ENCODE data around the gene CAMSAP2.

CAMSAP2 gene

DNA sequence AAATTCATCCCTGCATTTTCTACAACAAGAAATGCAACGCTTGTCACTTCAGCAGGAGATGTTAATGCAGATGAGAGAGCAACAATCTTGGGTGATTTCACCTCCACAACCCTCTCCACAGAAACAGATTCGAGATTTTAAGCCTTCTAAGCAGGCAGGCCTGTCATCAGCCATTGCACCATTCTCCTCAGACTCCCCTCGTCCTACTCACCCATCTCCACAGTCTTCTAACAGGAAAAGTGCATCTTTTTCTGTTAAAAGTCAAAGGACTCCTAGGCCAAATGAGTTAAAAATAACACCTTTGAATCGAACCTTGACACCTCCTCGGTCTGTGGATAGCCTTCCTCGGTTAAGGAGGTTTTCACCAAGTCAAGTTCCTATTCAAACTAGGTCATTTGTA lies 110.7 kb downstream of the CAMSAP2 start:
- DNase-seq (ENCODE audit: low spot score) = no peak

DNA sequence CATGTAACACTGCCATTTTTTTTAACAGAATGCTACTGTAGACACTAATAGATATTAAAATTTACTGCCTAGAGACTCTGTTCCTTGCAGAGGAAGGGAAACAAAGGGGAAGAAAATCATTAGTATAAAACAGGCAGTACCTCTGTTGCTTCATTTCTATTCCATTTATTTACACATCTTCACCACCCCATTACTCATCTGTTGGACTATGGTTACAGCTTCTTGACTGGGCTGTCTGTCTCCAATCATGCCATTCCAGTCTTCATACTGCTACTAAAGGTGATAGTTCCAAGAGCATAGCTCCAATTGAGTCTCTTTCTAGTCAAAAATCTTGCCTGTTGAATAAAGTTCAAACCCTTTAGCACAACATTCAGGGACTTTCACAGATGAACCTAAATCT lies 111.9 kb downstream of the CAMSAP2 start:
- DNase-seq (ENCODE audit: low spot score) = no peak

DNA sequence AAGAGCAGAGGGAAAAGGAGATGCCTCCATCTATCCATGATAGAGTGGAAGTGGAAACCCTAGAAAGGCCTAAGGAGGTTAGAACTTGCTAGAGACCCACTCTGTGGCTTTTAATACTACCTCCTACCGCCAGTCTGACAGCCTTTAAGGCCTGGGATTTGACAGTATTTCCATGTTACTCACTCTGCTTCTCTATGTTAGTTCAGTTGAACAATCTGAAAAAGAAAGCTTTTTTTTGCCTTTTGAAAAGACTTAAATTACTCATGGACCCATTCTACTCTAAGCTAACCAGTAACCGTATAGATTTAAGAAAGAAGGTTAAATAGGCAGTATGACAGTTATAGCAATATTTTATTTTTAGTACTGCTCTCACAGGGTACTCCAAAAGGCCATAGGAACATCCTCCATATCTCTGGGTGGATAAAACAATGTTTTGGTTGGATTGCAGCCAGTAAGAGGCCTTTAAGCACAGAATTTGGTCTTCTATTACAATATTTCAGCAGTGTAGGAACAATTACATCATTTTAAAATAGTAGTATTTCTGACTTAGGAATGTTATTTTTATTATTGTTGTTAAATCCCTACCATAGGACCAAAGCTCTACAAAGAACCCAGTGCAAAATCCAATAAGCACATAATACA lies 118.1 kb downstream of the CAMSAP2 start:
- DNase-seq (ENCODE audit: low spot score) = no peak

DNA sequence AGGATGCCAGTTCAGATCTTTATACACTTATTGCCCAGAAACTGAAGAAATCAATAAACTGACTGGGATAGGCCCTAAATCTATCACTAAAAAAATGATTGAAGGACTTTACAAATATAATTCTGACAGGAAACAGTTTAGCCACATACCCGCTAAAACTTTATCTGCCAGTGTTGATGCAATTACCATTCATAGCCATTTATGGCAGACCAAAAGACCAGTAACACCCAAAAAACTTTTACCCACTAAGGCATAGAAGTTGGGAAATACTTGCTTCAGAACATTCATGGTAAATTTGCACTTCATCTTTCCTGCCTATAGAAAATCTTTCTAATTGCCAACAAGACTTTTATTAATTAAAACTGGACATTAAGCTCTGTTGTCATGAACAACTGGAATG lies 119.1 kb downstream of the CAMSAP2 start:
- no peak for DNase-seq (ENCODE audit: low spot score)

DNA sequence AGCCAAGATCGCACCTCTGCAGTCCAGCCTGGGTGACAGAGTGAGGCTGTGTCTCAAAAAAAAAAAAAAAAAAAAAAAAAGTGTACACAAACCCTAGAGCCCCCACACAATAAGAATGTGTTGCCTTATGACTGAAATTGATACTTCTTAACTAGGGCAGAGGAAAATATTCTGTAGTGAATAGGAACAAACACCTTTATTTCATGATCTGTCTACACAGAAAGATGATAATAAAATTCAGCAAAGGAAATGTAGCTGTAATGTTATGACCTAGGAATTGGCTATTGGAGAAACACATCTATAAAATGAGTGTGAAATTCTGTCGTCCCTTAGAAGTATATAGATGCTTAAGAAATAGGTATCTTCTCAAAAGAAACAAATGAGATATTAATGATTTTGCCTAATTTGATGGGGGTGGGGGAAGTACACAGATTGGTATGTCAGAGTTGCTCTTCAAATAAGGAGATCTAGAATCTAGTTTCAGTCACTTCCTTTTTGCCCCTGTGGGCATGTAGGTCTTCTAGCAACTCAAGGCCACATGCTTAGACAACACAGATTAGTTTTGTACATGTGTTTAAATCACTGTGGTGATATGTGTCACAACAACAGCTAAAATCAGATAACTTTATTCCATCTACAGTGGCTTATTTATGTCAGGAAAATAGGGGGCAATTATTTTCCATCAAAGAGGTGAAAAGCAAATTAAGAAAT lies 123.4 kb downstream of the CAMSAP2 start:
- DNase-seq (ENCODE audit: low spot score) = peak; percentile 27

DNA sequence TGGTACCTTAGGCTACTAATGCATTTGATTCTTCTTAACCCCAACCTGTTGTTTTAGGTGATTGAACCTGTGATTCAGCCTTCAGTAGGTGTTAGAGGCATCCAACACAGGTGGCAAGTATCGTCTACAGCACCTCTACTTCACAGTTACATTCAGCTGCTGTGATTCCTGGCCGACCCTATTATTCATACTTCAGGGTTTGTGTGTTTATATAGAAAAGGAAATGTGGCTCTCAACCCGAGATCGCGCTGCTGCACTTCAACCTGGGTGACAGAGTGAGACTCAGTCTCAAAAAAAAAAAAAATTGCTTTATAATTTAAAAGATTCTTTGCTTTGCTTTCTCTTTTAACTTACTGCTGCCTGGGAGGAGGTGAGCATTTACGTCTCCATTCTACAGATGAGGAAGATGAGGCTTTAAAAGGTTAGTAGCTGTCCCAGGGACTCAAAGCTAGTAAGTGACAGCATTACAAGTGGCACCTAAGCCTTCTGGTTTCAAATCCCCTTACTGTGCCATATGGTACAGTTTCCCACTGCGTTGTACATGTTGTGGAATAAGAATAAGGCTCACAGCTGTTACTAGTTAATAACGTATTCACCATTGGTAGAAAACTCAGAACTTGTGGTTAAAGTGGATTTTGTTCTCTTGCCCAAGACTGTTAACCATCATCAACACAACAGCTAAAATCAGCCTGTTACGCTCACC lies 124.2 kb downstream of the CAMSAP2 start:
- peak; percentile 16 for DNase-seq (ENCODE audit: low spot score)

DNA sequence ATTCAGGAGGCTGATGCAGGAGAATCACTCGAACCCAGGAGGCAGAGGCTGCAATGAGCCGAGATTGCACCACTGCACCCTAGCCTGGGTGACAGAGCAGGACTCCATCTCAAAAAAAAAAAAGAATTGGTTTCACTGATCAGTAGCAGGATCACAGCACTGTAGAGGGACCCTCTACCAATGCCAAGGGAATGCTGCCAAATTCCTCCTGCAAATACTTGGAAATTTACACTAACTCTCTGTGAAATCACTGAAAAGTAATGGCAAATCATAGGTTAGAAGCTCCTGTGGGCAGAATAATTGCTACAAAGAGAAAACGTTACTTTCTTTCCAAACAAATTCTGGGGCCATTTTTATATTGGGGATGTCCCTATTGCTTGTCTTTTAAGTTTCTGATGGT lies 127.4 kb downstream of the CAMSAP2 start:
- no peak for DNase-seq (ENCODE audit: low spot score)

DNA sequence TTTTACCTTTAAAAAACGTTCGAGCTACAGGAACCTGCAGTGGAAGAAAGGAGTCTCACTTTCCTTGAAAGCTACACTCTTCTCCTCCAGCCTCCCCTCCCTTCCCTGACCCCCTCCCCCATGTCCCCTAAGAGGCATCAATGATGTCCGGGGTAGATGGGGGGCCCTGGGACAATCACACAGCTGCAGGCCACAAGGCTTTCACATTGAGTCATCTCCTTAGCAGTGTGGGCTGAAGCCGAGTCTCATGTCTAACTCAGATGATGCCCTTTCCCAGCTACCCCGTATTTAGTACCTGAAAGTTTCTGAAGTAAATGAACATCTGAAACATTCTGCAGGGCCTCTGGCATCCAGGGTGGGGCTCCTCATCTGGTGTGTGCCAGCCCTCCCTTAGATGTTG lies 127.8 kb downstream of the CAMSAP2 start:
- no peak for DNase-seq (ENCODE audit: low spot score)

DNA sequence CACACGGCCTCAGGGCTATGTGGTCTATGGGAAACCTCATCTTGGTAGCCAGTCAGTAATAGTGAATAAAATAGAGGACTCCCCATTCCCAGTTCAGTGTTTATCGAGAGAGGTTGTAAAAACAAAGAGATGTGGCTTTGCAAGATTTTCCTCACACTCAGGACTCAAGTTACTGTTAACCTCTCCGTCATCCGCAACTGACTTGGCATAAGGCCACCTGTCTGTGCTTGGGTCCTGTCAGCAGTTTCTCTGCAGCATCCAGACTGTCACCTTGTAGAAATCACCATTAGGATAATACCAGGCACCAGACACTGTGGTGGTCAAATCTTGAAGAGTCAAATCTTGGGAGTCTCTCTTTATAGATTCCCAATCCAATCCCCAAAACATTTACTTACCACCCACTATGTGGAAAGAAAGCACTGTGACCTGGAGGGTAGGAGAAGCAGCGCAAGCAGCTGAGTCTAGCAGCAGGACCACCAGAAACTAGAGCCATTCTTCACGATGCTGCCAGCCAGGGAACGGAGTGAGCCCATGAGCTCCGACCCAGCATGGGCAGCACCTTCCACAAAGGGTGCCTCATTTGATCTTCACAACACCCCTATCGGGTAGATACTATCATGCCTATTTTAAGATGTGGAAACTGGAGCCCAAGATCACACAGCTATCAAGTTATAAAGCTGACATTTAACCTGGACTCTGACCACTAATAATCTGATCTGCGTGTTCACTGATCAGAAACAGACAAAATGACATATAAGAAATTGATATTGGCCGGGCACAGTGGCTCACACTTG lies 128.5 kb downstream of the CAMSAP2 start:
- DNase-seq (ENCODE audit: low spot score) = no peak

DNA sequence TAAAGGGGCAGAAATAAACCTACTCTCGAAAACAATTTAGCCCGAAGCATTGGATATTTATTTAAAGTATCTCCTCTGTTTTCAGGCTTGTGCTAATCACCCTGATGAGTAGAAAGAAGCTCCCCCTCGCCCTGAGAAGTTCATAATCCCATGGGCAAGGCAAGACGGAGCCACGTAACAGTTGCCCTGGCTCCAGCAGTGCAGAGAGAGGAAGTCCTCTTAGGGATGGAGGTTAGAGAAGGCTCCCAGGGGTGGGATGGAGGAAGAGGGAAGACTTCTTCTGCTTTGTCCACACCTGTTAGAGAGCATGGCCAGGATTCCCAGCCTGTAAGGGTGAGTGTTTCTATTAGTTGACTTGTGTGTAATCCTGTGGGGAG lies 130.7 kb downstream of the CAMSAP2 start:
- no peak for DNase-seq (ENCODE audit: low spot score)

DNA sequence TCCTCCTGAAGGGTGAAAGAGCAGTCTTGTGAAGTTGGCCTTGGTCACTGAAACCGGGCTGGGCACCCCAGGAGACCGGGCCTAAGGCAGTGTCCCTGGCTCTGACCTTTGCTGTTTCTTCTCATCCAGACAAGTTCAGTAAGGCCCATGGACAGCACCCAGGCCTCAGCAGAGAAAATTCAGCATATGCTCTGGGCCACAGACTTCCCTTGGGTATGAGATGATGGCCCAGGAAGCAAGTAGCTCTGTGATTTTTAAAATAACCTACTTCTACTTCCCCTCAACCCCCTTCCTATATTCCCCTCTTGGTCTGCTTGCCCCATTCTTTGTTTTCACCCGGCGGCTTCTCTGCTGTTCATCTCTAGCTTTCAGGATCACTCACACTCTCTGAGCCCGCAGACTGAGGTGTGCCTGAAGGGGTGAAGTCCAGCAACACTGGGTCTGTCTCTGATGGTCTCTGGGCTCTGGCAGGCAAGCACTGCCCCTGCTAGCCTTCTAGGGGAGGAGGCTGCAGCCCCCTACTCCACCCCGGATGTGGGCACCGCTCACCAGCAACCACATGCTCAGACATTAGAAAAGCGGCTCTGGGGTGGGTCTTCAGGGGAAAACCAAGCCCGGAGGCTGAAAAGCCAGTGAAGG lies 131.2 kb downstream of the CAMSAP2 start:
- peak; percentile 29 for DNase-seq (ENCODE audit: low spot score)

DNA sequence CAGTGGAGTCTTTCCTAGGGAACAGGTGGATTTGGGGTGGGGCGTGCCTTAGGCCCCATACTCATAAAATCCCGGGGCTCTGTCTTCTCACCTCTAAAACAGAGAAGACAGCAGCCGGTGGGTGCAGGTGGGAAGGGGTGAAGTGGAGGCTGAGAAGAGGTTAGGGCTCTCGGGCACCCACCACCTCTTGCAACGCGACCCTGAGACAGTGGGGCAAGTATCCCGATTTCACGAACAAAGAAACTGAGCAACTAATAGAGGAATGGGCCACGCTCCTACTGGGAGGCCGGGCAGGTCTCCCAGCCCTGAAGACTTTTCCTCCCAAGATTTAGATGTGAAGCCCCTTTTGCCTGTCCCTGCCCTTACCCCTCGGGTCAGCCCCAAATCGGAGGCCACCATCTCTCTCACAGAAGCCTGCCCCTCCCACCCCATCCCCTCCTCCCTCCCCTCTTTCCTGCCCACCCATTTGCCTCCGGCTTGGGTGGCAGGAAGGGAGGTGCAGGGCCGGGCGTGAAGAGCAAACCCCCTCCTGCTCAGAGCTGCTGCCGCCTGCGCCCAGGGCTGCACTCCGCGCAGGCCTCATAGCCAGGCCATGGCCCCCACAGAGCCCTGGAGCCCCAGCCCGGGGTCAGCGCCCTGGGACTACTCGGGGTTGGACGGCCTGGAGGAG lies 133.9 kb downstream of the CAMSAP2 start, which contains the start of gene GPR25:
Gene GPR25 (plus strand): TSS at position 536 of the 670 bp plus-strand sequence. CDS start 57 bp downstream, at position 593.
- no peak for DNase-seq (ENCODE audit: low spot score)

DNA sequence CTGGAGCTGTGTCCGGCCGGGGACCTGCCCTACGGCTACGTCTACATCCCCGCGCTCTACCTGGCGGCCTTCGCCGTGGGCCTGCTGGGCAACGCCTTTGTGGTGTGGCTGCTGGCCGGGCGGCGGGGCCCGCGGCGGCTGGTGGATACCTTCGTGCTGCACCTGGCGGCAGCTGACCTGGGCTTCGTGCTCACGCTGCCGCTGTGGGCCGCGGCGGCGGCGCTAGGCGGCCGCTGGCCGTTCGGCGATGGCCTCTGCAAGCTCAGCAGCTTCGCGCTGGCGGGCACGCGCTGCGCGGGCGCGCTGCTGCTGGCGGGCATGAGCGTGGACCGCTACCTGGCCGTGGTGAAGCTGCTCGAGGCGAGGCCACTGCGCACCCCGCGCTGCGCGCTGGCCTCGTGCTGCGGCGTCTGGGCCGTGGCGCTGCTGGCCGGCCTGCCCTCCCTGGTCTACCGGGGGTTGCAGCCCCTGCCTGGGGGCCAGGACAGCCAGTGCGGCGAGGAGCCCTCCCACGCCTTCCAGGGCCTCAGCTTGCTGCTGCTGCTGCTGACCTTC lies 134.5 kb downstream of the CAMSAP2 start:
- DNase-seq (ENCODE audit: low spot score) = no peak

DNA sequence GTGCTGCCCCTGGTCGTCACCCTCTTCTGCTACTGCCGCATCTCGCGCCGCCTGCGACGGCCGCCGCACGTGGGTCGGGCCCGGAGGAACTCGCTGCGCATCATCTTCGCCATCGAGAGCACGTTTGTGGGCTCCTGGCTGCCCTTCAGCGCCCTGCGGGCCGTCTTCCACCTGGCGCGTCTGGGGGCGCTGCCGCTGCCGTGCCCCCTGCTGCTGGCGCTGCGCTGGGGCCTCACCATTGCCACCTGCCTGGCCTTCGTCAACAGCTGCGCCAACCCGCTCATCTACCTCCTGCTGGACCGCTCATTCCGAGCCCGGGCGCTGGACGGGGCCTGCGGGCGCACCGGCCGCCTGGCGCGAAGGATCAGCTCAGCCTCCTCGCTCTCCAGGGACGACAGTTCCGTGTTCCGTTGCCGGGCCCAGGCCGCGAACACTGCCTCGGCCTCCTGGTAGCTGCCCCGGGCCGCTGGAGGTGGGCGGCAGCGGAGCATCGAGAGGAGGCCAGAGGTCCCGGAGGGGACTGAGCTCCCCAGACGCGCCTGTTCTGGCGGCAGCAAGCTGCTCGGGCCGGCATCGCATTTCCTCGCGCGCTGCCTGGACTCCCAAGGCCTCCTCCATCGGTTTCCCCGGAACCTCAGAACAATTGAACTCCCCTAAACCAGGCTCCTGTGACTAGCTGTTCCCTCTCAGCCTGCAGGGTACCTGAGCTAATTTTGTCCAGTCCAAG lies 135.1 kb downstream of the CAMSAP2 start:
- DNase-seq (ENCODE audit: low spot score) = no peak

DNA sequence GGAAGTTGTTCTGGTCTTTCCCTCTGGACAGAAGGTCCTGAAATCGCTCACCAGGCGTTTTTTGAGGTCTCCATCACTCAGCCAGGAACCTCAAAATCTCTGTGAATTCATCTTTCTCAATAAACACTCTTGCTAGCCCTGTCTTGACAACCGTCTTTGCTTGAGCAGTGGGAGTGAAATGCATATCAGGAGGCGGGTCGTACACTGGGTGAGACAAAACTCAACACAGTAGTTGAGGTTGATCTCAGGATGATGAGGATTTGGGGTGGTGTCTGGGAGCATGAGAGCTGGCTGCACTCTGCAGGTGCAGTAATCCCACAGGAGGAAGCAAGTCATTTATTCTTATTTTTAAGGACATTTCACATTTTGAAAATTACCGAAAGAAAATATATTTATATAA lies 136.0 kb downstream of the CAMSAP2 start:
- DNase-seq (ENCODE audit: low spot score) = no peak

DNA sequence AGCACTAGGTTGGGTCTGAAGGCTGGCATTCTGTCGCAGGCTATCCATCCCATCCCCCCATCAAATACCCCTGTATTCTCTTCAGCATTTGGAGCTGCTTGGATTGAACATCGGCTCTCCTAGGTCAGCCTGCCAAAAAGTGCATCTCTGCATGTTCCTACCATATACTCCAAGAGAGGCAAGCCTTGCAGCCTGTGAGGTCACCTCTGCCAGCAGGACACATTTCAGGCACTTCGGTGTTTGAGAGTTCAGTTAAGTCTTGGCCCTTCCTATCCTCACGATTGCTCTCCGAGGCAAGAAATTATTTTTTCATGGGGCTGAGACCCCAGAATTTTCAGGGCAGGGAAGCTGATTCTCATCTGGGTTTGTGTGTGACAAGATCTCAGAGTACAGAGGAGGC lies 136.7 kb downstream of the CAMSAP2 start:
- DNase-seq (ENCODE audit: low spot score) = no peak

DNA sequence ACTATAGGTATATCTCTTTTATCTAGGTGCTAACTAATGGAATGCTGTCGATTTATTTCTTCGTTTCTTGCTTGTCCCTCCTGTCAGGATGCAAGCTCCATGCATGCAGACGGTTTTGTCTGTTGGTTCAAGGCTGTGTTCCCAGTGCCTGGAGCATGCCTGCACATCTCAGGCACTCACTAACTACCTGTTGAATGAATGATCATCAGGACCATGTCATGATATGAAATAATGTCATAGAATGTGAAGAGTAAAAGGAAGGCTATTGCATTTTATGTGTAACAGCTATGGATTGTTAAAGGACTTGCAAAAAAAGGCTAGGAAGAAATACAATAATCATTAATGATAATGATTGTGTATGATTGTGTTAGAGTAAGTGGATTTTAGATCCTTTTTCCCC lies 138.3 kb downstream of the CAMSAP2 start:
- DNase-seq (ENCODE audit: low spot score) = no peak

DNA sequence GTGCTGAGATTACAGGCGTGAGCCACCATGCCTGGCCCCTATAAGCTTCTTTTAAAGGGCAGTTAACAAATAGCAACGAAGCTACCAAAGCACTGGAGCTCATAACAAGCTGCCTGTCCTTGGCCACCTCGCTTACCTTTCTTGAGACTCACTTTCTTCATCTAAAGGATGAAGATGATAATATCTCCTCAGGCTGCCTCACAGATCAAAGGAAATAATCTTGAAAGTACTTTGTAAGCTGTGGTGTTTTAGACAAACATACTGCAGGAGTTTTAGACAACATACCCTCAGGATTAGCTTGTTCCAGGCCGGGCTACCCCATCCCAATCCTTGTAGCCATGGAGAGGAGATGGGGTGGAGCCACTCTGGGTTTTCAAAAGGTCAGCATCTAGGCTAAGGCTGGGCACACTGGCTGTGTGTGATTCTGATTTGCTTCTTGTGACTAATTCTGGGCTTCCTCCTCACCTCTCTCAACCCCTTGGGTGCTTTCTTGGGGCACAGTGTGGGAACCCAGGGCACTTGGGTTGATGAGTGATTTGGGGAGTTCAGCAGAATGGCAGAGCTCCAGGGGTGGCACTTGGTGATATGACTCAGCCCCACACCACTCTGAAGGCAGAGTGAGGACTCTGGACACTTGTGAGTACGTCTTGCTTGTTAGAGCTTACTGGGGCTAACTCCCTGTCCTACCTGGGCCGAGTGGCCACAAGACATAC lies 139.3 kb downstream of the CAMSAP2 start:
- peak; percentile 42 for DNase-seq (ENCODE audit: low spot score)

DNA sequence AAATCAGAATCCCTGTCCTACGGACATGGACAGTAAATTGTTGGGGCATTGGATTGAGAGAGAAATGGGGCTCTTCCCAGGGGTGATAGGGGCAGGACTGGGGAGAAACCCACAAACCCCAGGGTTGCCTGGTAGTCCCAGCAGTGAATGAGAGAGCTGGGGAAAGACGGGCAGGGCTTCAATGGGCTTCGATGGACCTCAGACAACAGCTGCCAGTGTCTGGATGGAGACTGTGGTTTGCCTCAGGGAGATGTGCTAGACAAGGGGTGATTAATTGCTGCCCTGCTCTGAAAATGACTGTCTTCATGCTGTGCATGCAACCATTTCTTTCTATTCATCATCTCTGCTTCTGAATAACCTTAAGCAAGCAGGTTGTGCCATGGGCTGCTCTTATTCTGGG lies 141.5 kb downstream of the CAMSAP2 start:
- no peak for DNase-seq (ENCODE audit: low spot score)

DNA sequence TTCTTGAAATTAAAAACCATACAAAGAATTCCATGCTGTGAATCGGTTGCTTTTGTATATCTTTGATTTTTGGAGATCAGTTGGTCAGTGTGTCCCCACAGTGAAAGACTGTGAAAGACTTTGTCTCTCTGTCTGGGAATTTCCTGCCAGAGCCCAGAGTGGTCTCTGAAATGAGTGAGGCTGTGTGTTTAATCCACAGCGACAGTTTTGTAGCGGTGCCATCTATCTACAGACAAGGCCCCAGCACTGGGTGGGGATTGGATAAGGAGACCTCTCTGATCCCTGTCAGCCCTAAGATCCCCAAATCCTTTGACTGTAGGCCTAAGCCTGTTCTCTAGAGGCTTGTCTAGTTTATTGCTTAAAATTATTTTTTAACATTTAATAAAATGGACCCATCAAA lies 144.4 kb downstream of the CAMSAP2 start:
- no peak for DNase-seq (ENCODE audit: low spot score)
